PC-3 (cell line): ENCODE results near the gene SCD5.

Experiments used
- EZH2 ChIP-seq: fragments of 300-600 bp; sonication (generic); IDR thresholded peaks from one replicate; pipeline ENCODE4 v1.6.1; 2017; ENCODE audit warnings: antibody characterized with exemption, mild to moderate bottlenecking, low read length; ENCODE audit not compliant: unreplicated experiment
- EZH2phosphoT487 ChIP-seq: fragments of 300-600 bp; sonication (generic); IDR thresholded peaks from 2 replicates; pipeline ENCODE4 v1.6.1; 2018; ENCODE audit warnings: mild to moderate bottlenecking, antibody characterized with exemption, low read length, borderline replicate concordance
- TF ChIP-seq, protein P1 (sequence below): fragments of 300-600 bp; sonication (generic); conservative IDR thresholded peaks from 2 replicates; pipeline ENCODE4 v1.5.1; 2017; ENCODE audit warnings: antibody characterized with exemption, low read depth, mild to moderate bottlenecking, low read length

DNA sequence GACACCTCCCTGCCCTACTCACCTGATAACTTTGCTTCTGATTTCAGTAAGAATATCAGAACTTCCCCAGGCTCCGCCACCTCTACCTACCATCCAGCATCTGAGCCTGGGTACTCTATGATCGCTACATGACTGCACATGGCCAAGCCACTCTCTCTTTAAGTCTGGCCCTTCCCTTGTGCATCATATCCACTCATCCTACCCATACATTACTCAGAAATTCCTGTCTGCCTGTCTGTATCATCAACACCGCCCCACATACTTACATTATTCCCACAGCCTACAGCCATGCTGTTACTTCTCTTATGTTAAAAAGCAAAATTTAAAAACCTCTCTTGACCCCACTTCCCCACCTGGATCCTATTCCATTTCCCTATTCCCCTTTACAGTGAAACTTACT lies 84.7 kb downstream of the SCD5 start:
- TF ChIP-seq, protein P1, sequence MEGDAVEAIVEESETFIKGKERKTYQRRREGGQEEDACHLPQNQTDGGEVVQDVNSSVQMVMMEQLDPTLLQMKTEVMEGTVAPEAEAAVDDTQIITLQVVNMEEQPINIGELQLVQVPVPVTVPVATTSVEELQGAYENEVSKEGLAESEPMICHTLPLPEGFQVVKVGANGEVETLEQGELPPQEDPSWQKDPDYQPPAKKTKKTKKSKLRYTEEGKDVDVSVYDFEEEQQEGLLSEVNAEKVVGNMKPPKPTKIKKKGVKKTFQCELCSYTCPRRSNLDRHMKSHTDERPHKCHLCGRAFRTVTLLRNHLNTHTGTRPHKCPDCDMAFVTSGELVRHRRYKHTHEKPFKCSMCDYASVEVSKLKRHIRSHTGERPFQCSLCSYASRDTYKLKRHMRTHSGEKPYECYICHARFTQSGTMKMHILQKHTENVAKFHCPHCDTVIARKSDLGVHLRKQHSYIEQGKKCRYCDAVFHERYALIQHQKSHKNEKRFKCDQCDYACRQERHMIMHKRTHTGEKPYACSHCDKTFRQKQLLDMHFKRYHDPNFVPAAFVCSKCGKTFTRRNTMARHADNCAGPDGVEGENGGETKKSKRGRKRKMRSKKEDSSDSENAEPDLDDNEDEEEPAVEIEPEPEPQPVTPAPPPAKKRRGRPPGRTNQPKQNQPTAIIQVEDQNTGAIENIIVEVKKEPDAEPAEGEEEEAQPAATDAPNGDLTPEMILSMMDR, result no peak
- TF ChIP-seq EZH2phosphoT487 (no peak), EZH2 (no peak)
